ENCODE results near the gene FEM1C.
A peak's percentile ranks its signal among the peaks of the same experiment; 100 is the strongest.

FEM1C gene

GRCh38 chr5:115557667-115558387, 13.3 kb upstream of the FEM1C start:
- TF ChIP-seq, protein P1, sequence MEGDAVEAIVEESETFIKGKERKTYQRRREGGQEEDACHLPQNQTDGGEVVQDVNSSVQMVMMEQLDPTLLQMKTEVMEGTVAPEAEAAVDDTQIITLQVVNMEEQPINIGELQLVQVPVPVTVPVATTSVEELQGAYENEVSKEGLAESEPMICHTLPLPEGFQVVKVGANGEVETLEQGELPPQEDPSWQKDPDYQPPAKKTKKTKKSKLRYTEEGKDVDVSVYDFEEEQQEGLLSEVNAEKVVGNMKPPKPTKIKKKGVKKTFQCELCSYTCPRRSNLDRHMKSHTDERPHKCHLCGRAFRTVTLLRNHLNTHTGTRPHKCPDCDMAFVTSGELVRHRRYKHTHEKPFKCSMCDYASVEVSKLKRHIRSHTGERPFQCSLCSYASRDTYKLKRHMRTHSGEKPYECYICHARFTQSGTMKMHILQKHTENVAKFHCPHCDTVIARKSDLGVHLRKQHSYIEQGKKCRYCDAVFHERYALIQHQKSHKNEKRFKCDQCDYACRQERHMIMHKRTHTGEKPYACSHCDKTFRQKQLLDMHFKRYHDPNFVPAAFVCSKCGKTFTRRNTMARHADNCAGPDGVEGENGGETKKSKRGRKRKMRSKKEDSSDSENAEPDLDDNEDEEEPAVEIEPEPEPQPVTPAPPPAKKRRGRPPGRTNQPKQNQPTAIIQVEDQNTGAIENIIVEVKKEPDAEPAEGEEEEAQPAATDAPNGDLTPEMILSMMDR (IDR thresholded peaks at IDR 0.05; ENCODE audit: extremely low read depth, missing control alignments), result no peak
- no peak for DNase-seq (ENCODE audit: low spot score)

DNA sequence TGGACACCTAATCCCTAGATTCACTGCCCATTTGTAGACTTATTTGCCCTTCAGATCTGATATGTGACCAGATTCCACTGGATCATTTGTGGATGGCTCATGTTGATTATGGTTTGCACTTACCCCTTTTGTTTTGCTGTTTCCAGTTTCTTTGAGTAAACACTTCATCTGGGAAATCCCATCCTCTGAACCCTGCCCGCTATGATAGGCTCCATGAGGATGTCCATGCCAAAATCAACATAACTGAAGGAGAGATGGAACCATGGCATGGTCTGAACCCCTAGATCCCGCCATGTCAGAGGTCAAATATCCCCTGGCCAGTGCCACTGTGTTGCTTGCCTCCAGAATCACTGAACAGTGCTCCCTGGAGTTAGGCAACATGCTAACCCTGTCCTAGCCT, 11.7 kb upstream of the FEM1C start:
- DNase-seq (ENCODE audit: low spot score), result no peak
- TF ChIP-seq, protein P1 (IDR thresholded peaks at IDR 0.05; ENCODE audit: extremely low read depth, missing control alignments), result no peak

GRCh38 chr5:115555084-115555633, 10.6 kb upstream of the FEM1C start:
- no peak for DNase-seq (ENCODE audit: low spot score)
- TF ChIP-seq, protein P1 (IDR thresholded peaks at IDR 0.05; ENCODE audit: extremely low read depth, missing control alignments), result no peak

GRCh38 chr5:115553082-115553481, 8.5 kb upstream of the FEM1C start:
- no peak for DNase-seq (ENCODE audit: low spot score)
- TF ChIP-seq, protein P1 (IDR thresholded peaks at IDR 0.05; ENCODE audit: extremely low read depth, missing control alignments), result no peak

DNA sequence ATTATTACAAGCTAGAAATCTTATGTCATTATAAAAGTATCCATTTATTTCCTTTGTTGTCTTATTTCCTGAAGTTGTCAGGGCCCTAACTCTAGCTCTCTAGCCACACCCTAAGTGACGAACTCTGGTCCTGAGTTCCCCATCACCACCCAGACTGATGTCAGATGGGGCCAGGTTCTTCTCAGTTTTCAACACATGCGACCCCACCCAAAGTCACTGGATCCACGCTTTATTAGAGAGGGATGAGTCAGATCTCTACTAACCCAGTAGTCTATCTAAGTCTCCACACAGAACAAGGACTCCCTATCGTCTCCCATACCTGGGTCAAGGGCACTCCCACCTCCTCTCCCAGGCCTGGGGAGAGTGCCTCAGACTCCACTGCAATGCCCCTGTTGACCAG, 6.8 kb upstream of the FEM1C start:
- peak; percentile 13 for DNase-seq (ENCODE audit: low spot score)
- TF ChIP-seq, protein P1 (IDR thresholded peaks at IDR 0.05; ENCODE audit: extremely low read depth, missing control alignments), result no peak

DNA sequence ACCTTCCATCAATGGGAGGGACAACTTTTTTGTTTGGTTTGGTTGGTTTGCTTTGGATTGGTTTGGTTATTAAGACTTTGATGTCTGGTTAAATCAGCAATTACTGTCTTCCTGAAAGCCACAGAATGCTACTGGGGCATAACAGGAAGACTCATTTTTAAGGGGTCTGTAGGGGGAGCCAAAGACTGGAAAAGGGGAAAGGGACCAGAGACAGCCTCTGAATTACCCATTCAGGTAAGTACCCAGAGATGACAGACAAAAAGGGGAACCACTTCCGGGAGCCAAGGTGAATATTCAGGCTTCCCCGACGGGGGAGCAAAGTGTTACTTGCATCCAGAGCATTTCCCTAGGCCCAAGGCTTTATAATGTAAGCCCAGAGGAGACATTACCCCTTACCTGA, 4.6 kb upstream of the FEM1C start:
- DNase-seq (ENCODE audit: low spot score), result peak; percentile 58
- TF ChIP-seq, protein P1 (IDR thresholded peaks at IDR 0.05; ENCODE audit: extremely low read depth, missing control alignments), result no peak

GRCh38 chr5:115548683-115549082, 4.1 kb upstream of the FEM1C start:
- TF ChIP-seq, protein P1 (IDR thresholded peaks at IDR 0.05; ENCODE audit: extremely low read depth, missing control alignments), result no peak
- no peak for DNase-seq (ENCODE audit: low spot score)
